Hematopoietic multipotent progenitor cell treated with erythropoietin and hydrocortisone succinate and interleukin-3 and kit ligand, for 15 days (in vitro differentiated cells): Measurements from ENCODE around the gene GPR176.
A peak's percentile ranks its signal among the peaks of the same experiment; 100 is the strongest.
"Not testable (repeated sequence)": the region's sequence is repeated elsewhere in the genome, so short reads cannot be mapped to it uniquely, and the experiment has no call there.

Experiments
- DNase-seq: peaks from one replicate; pipeline ENCODE4 v3.0.0-alpha.2; 2015; ENCODE audit warnings: low spot score

The GPR176 gene

GRCh38 chr15:39936187-39936586 lies 16.1 kb upstream of the GPR176 start:
- DNase-seq, result no peak

- DNase-seq, result no peak
Measured at GRCh38 chr15:39935241-39935640, 15.2 kb upstream of the GPR176 start.

- DNase-seq, result no peak
Measured at GRCh38 chr15:39934397-39935071, 14.5 kb upstream of the GPR176 start.

- no peak for DNase-seq
Measured at GRCh38 chr15:39931615-39932014, 11.5 kb upstream of the GPR176 start.

- no peak for DNase-seq
Measured at GRCh38 chr15:39926526-39926925, 6.5 kb upstream of the GPR176 start.

GRCh38 chr15:39925112-39925842 lies 5.2 kb upstream of the GPR176 start:
- DNase-seq, result peak; percentile 54

- no peak for DNase-seq
Measured at GRCh38 chr15:39924437-39924836, 4.4 kb upstream of the GPR176 start.

GRCh38 chr15:39922462-39923092 lies 2.5 kb upstream of the GPR176 start:
- no peak for DNase-seq

- no peak for DNase-seq
Measured at GRCh38 chr15:39921274-39921638, 1.2 kb upstream of the GPR176 start.

GRCh38 chr15:39920510-39921273 lies 626 bp upstream of the GPR176 start:
- peak; percentile 81 for DNase-seq

- no peak for DNase-seq
Measured at GRCh38 chr15:39919411-39919747, 687 bp downstream of the GPR176 start.

GRCh38 chr15:39918688-39919385 lies 1.2 kb downstream of the GPR176 start:
- no peak for DNase-seq

GRCh38 chr15:39914977-39915376 lies 5.1 kb downstream of the GPR176 start:
- DNase-seq, result no peak

GRCh38 chr15:39909007-39909406 lies 11.1 kb downstream of the GPR176 start:
- no peak for DNase-seq

GRCh38 chr15:39908186-39908585 lies 11.9 kb downstream of the GPR176 start:
- DNase-seq, result no peak

- DNase-seq, result no peak
Measured at GRCh38 chr15:39907216-39907615, 12.8 kb downstream of the GPR176 start.

GRCh38 chr15:39904115-39904514 lies 16.0 kb downstream of the GPR176 start:
- no peak for DNase-seq

GRCh38 chr15:39898317-39898716 lies 21.7 kb downstream of the GPR176 start:
- no peak for DNase-seq

- DNase-seq, result no peak
Measured at GRCh38 chr15:39896846-39897245, 23.2 kb downstream of the GPR176 start.

GRCh38 chr15:39896101-39896500 lies 24.0 kb downstream of the GPR176 start:
- peak; percentile 29 for DNase-seq

GRCh38 chr15:39893051-39893450 lies 27.0 kb downstream of the GPR176 start:
- not testable (repeated sequence) for DNase-seq

- no peak for DNase-seq
Measured at GRCh38 chr15:39892418-39892817, 27.6 kb downstream of the GPR176 start.
